Neuronal stem cell (in vitro differentiated cells): ENCODE data around the gene GRM4.

Experiments used
- DNase-seq: peaks from one replicate; pipeline ENCODE4 v3.0.0-alpha.2; 2013; ENCODE audit warnings: low spot score
- H2AFZ ChIP-seq: one replicate; pipeline ENCODE4 v1.6.1; 2013; ENCODE audit warnings: mild to moderate bottlenecking, low read length, inconsistent platforms
- H2AK5ac ChIP-seq: 2 replicates; pipeline ENCODE4 v1.6.1; 2013; ENCODE audit warnings: low read depth, mild to moderate bottlenecking, inconsistent platforms, low read length, moderate library complexity, mixed read lengths
- H2BK120ac ChIP-seq: 2 replicates; pipeline ENCODE4 v1.6.1; 2013; ENCODE audit warnings: low read depth, mild to moderate bottlenecking, inconsistent platforms, low read length, moderate library complexity, mixed read lengths
- H2BK12ac ChIP-seq: one replicate; pipeline ENCODE4 v1.6.1; 2013; ENCODE audit warnings: low read length, inconsistent platforms
- H2BK15ac ChIP-seq: 2 replicates; pipeline ENCODE4 v1.6.1; 2013; ENCODE audit warnings: mild to moderate bottlenecking, low read length, inconsistent platforms, mixed read lengths
- H2BK5ac ChIP-seq: one replicate; pipeline ENCODE4 v1.6.1; 2013; ENCODE audit warnings: inconsistent platforms, mild to moderate bottlenecking, low read length, moderate library complexity
- H3K14ac ChIP-seq: one replicate; pipeline ENCODE4 v1.6.1; 2013; ENCODE audit warnings: low read length, inconsistent platforms
- H3K18ac ChIP-seq: 2 replicates; pipeline ENCODE4 v1.6.1; 2013; ENCODE audit warnings: low read length, inconsistent platforms
- H3K23ac ChIP-seq: 2 replicates; pipeline ENCODE4 v1.6.1; 2013; ENCODE audit warnings: low read depth, mild to moderate bottlenecking, mixed read lengths, low read length, inconsistent platforms; ENCODE audit not compliant: poor library complexity
- H3K27ac ChIP-seq: replicated peaks from 3 replicates; pipeline ENCODE4 v1.5.1; 2013; ENCODE audit warnings: low read length, inconsistent platforms
- H3K27me3 ChIP-seq, 3 experiments: 2 replicates each; pipeline ENCODE4 v1.6.1; 2013; ENCODE audit warnings: low read length in 3 of 3, mild to moderate bottlenecking in 2 of 3, inconsistent platforms in 1 of 3, low read depth in 1 of 3, mixed read lengths in 1 of 3, moderate library complexity in 1 of 3; ENCODE audit not compliant: control insufficient read depth in 3 of 3, insufficient read depth in 3 of 3
- H3K36me3 ChIP-seq, 2 donors: replicated peaks in 1 of 2; 2 replicates each; pipeline ENCODE4 v1.6.1; 2013; ENCODE audit warnings: low read length in 2 of 2; ENCODE audit not compliant: control insufficient read depth in 2 of 2, insufficient read depth in 2 of 2
- H3K4ac ChIP-seq: 2 replicates; pipeline ENCODE4 v1.6.1; 2013; ENCODE audit warnings: inconsistent platforms, mild to moderate bottlenecking, low read length, moderate library complexity
- H3K4me1 ChIP-seq, 2 donors: 1 replicate in 1 of 2; 2 replicates in 1 of 2; pipeline ENCODE4 v1.6.1; 2013; ENCODE audit warnings: low read length in 2 of 2, low read depth in 1 of 2; ENCODE audit not compliant: control insufficient read depth in 2 of 2, insufficient read depth in 1 of 2
- H3K4me2 ChIP-seq: one replicate; pipeline ENCODE4 v1.6.1; 2013; ENCODE audit warnings: mild to moderate bottlenecking, low read length, inconsistent platforms; ENCODE audit not compliant: insufficient read depth, poor library complexity, severe bottlenecking
- H3K4me3 ChIP-seq, 2 donors: 2 replicates each; pipeline ENCODE4 v1.5.1; 2013; ENCODE audit warnings: low read length in 2 of 2, mild to moderate bottlenecking in 2 of 2, inconsistent platforms in 1 of 2, moderate library complexity in 1 of 2
- H3K79me1 ChIP-seq: one replicate; pipeline ENCODE4 v1.6.1; 2013; ENCODE audit warnings: low read depth, mild to moderate bottlenecking, inconsistent platforms, low read length, moderate library complexity
- H3K9ac ChIP-seq: one replicate; pipeline ENCODE4 v1.6.1; 2013; ENCODE audit warnings: mild to moderate bottlenecking, low read depth, low read length, inconsistent platforms; ENCODE audit not compliant: poor library complexity
- H3K9me3 ChIP-seq, 2 donors: replicated peaks in 1 of 2; 2 replicates each; pipeline versions ENCODE3 to v1.6.1; 2013; ENCODE audit warnings: low read length in 2 of 2, mild to moderate bottlenecking in 2 of 2, inconsistent platforms in 1 of 2, low read depth in 1 of 2, mixed read lengths in 1 of 2, moderate library complexity in 1 of 2; ENCODE audit not compliant: control insufficient read depth in 2 of 2, insufficient read depth in 1 of 2
- H4K8ac ChIP-seq: one replicate; pipeline ENCODE4 v1.6.1; 2013; ENCODE audit warnings: low read depth, mild to moderate bottlenecking, inconsistent platforms, low read length, moderate library complexity
- H4K91ac ChIP-seq: one replicate; pipeline ENCODE4 v1.6.1; 2013; ENCODE audit warnings: low read length, low read depth, mild to moderate bottlenecking, inconsistent platforms; ENCODE audit not compliant: poor library complexity
- WGBS, 2 donors: extraction: QIAGEN DNeasy Blood & Tissue Kit; methylation state at CpG; one replicate each; pipeline ENCODE4 v1.1.7; 2013; ENCODE audit warnings: missing lambda C conversion rate in 2 of 2, mixed read lengths in 1 of 2; ENCODE audit not compliant: insufficient read length in 2 of 2, insufficient replicate concordance in 1 of 2; ENCODE audit errors: extremely low coverage in 2 of 2; 5-methylcytosine and 5-hydroxymethylcytosine counted together

The GRM4 gene

GRCh38 chr6:34071136-34071883 is 74.6 kb downstream of the GRM4 start:
- Histone ChIP-seq H3K9me3 (peaks cover 0 to 12% of the 10 kb centered on the region in 2 donors), H3K27ac (no peak overlapping the region), H3K18ac (no peak overlapping the region), H3K27me3 (peaks cover 0 to 19% (median 12%) of the 10 kb centered on the region in 3 experiments), H3K4me1 (peaks cover 0 to 14% of the 10 kb centered on the region in 2 donors), H2AK5ac (no peak overlapping the region), H3K4ac (peak overlapping the region; percentile 1), H4K91ac (no peak overlapping the region), H3K9ac (no peak overlapping the region), H2BK5ac (no peak overlapping the region), H2BK12ac (no peak overlapping the region), H3K79me1 (peaks cover 5% of the 10 kb centered on the region), H3K36me3 (peaks cover 0 to 5% of the 10 kb centered on the region in 2 donors), H3K23ac (no peak overlapping the region), H2BK120ac (no peak overlapping the region), H2AFZ (no peak overlapping the region), H2BK15ac (no peak overlapping the region), H3K4me2 (no peak overlapping the region), H3K14ac (peak overlapping the region; percentile 3), H3K4me3 (peak overlapping the region in 1 of 2 donors; percentile 63), H4K8ac (no peak overlapping the region)
- no peak for DNase-seq
- WGBS, 2 donors, result 100% methylated on average over 3 of the region's 3 CpGs; no CpG with 5 or more reads in 1 of the 2 donors

GRCh38 chr6:34070315-34071135 is 75.4 kb downstream of the GRM4 start:
- H2BK5ac ChIP-seq, result no peak overlapping the region
- H3K9ac ChIP-seq, result no peak overlapping the region
- H3K4ac ChIP-seq, result no peak overlapping the region
- H3K18ac ChIP-seq, result no peak overlapping the region
- DNase-seq, result no peak
- no peak overlapping the region for H3K4me3 ChIP-seq
- H2AK5ac ChIP-seq, result no peak overlapping the region
- H3K36me3 ChIP-seq, result peaks cover 0 to 5% of the 10 kb centered on the region in 2 donors
- no peak overlapping the region for H3K14ac ChIP-seq
- no peak overlapping the region for H2BK15ac ChIP-seq
- peak overlapping the region; percentile 3 for H3K23ac ChIP-seq
- H3K27ac ChIP-seq, result no peak overlapping the region
- no peak overlapping the region for H2BK12ac ChIP-seq
- 100% methylated on average over 2 of the region's 15 CpGs; no CpG with 5 or more reads in 1 of the 2 donors for WGBS, 2 donors
- H3K4me1 ChIP-seq, result peaks cover 0 to 14% of the 10 kb centered on the region in 2 donors
- no peak overlapping the region for H4K8ac ChIP-seq
- peaks cover 0 to 21% (median 12%) of the 10 kb centered on the region in 3 experiments for H3K27me3 ChIP-seq
- no peak overlapping the region for H4K91ac ChIP-seq
- H3K9me3 ChIP-seq, result peaks cover 0 to 12% of the 10 kb centered on the region in 2 donors
- no peak overlapping the region for H2AFZ ChIP-seq
- H3K79me1 ChIP-seq, result peaks cover 5% of the 10 kb centered on the region
- no peak overlapping the region for H3K4me2 ChIP-seq
- no peak overlapping the region for H2BK120ac ChIP-seq

- no peak overlapping the region for H3K4ac ChIP-seq
- H2BK5ac ChIP-seq, result no peak overlapping the region
- H3K27me3 ChIP-seq, result peaks cover 0 to 24% (median 12%) of the 10 kb centered on the region in 3 experiments
- peak overlapping the region; percentile 73 for H2AK5ac ChIP-seq
- H3K14ac ChIP-seq, result no peak overlapping the region
- H3K23ac ChIP-seq, result no peak overlapping the region
- peaks cover 0 to 5% of the 10 kb centered on the region in 2 donors for H3K36me3 ChIP-seq
- H3K4me1 ChIP-seq, result peaks cover 0 to 8% of the 10 kb centered on the region in 2 donors
- no peak overlapping the region for H3K27ac ChIP-seq
- no peak overlapping the region for H3K9ac ChIP-seq
- H4K91ac ChIP-seq, result no peak overlapping the region
- DNase-seq, result no peak
- no peak overlapping the region for H2AFZ ChIP-seq
- H3K4me3 ChIP-seq, result no peak overlapping the region
- H2BK15ac ChIP-seq, result no peak overlapping the region
- no CpG with 5 or more reads among the region's 8 CpGs for WGBS, 2 donors
- H3K79me1 ChIP-seq, result peaks cover 5% of the 10 kb centered on the region
- H3K9me3 ChIP-seq, result peaks cover 0 to 12% of the 10 kb centered on the region in 2 donors
- H2BK12ac ChIP-seq, result no peak overlapping the region
- H3K4me2 ChIP-seq, result no peak overlapping the region
- H3K18ac ChIP-seq, result peak overlapping the region; percentile 58
- H4K8ac ChIP-seq, result no peak overlapping the region
- H2BK120ac ChIP-seq, result no peak overlapping the region
Measured at GRCh38 chr6:34068462-34069044, 77.3 kb downstream of the GRM4 start.
